NCI-H460 (cell line): ENCODE results near the gene TLK1. TPM values are rescaled to one million over a fixed set of nuclear protein-coding genes. Genes with fewer than 3 reads are reported as not detected.

Source experiments
- DNase-seq: peaks from one replicate; pipeline ENCODE4 v3.0.0-alpha.2; 2016; ENCODE audit warnings: low read depth; ENCODE audit errors: extremely low read depth
- polyA plus RNA-seq: library from polyadenylated mRNA; depleted of rRNA; stranded (reverse); fragments of >200 nt; gene quantifications from 2 replicates; pipeline ENCODE4 v1.2.3, GENCODE V29; 2014; cell fraction: nucleus; rRNA removed
- total RNA-seq: library from RNA; depleted of rRNA; stranded (reverse); fragments of >200 nt; shearing (Covaris generic); gene quantifications from 2 replicates; pipeline ENCODE4 v1.2.3, GENCODE V29; 2014; rRNA removed

Gene TLK1
- total RNA-seq, result 14.4 and 18.1 TPM in 2 replicates
- polyA plus RNA-seq, result 11.4 and 13.6 TPM in 2 replicates

GRCh38 chr2:171160119-171160955 is at the start of gene TLK1:
TLK1 (minus strand) TSS chr2:171160893; CDS start chr2:171160428, 465 bp downstream.
- DNase-seq, result peak; percentile 41

- no peak for DNase-seq
These were observed 49.6 kb upstream of the TLK1 start for GRCh38 chr2:171210216-171210863.

- no peak for DNase-seq
These were observed 48.0 kb upstream of the TLK1 start for GRCh38 chr2:171208657-171209056.

- no peak for DNase-seq
These were observed 45.9 kb upstream of the TLK1 start for GRCh38 chr2:171206422-171207115.

GRCh38 chr2:171205551-171205950 is 44.9 kb upstream of the TLK1 start:
- DNase-seq, result no peak

GRCh38 chr2:171201767-171202166 is 41.1 kb upstream of the TLK1 start:
- no peak for DNase-seq

GRCh38 chr2:171201271-171201670 is 40.6 kb upstream of the TLK1 start:
- no peak for DNase-seq

GRCh38 chr2:171200469-171200868 is 39.8 kb upstream of the TLK1 start:
- DNase-seq, result no peak

GRCh38 chr2:171191021-171191420 is 30.3 kb upstream of the TLK1 start:
- no peak for DNase-seq

- no peak for DNase-seq
These were observed 27.1 kb upstream of the TLK1 start for GRCh38 chr2:171187819-171188218.

GRCh38 chr2:171187177-171187576 is 26.5 kb upstream of the TLK1 start:
- no peak for DNase-seq

GRCh38 chr2:171185941-171186340 is 25.2 kb upstream of the TLK1 start:
- DNase-seq, result no peak

- DNase-seq, result no peak
These were observed 24.6 kb upstream of the TLK1 start for GRCh38 chr2:171185165-171185818.

GRCh38 chr2:171181064-171182049 is 20.7 kb upstream of the TLK1 start:
- no peak for DNase-seq

- DNase-seq, result no peak
These were observed 19.7 kb upstream of the TLK1 start for GRCh38 chr2:171180229-171180930.

- DNase-seq, result no peak
These were observed 18.3 kb upstream of the TLK1 start for GRCh38 chr2:171178993-171179392.

- no peak for DNase-seq
These were observed 15.8 kb upstream of the TLK1 start for GRCh38 chr2:171176516-171176915.

GRCh38 chr2:171174075-171174474 is 13.4 kb upstream of the TLK1 start:
- DNase-seq, result no peak

GRCh38 chr2:171173087-171173486 is 12.4 kb upstream of the TLK1 start:
- no peak for DNase-seq
